ENCODE measurements around the gene VPS11. TPM values are rescaled to one million over a fixed set of nuclear protein-coding genes. Genes with fewer than 3 reads are reported as not detected.

The VPS11 gene
- total RNA-seq, result 23.1 and 25.0 TPM in 2 replicates

GRCh38 chr11:119067371-119068222 lies at the start of gene VPS11:
TSS of gene VPS11 (plus strand) at chr11:119067818. CDS start at chr11:119067824, 6 bp downstream.

GRCh38 chr11:119018074-119018938 lies 49.3 kb upstream of the VPS11 start, which contains the start of the genes RPS25 and TRAPPC4:
TSS of gene RPS25 (minus strand) at chr11:119018343. CDS start at chr11:119018284, 59 bp downstream.
TSS of gene TRAPPC4 (plus strand) at chr11:119018766. CDS start at chr11:119018796, 30 bp downstream.

GRCh38 chr11:119030329-119031047 lies 37.1 kb upstream of the VPS11 start, which contains the start of gene SLC37A4:
TSS of gene SLC37A4 (minus strand) at chr11:119030877.

GRCh38 chr11:119057000-119057769 lies 10.4 kb upstream of the VPS11 start, which contains the start of gene HYOU1:
TSS of gene HYOU1 (minus strand) at chr11:119057205. CDS start at chr11:119056160, 1,045 bp downstream.

GRCh38 chr11:119084663-119085436 lies 17.2 kb downstream of the VPS11 start, which contains the start of gene HMBS:
TSS of gene HMBS (plus strand) at chr11:119084881. CDS start at chr11:119085034, 153 bp downstream.

GRCh38 chr11:119101759-119102423 lies 34.3 kb downstream of the VPS11 start, which contains the start of gene DPAGT1:
TSS of gene DPAGT1 (minus strand) at chr11:119101853. CDS start at chr11:119101655, 198 bp downstream.

GRCh38 chr11:119106564-119107537 lies 39.2 kb downstream of the VPS11 start, which contains the start of gene C2CD2L:
TSS of gene C2CD2L (plus strand) at chr11:119107344. CDS start at chr11:119107742, 398 bp downstream.

GRCh38 chr11:119121008-119121810 lies 53.6 kb downstream of the VPS11 start, which contains the start of gene HINFP:
TSS of gene HINFP (plus strand) at chr11:119121580. CDS start at chr11:119126945, 5,365 bp downstream.

Other genes with a start within 250 kb of the VPS11 start
- not detected in 2 replicates for gene CXCR5, start 183.9 kb upstream of the VPS11 start, total RNA-seq
- 10.4 and 21.6 TPM in 2 replicates for gene BCL9L, start 141.9 kb upstream of the VPS11 start, total RNA-seq
- gene UPK2, start 111.5 kb upstream of the VPS11 start, total RNA-seq, result not detected in 2 replicates
- gene FOXR1, start 96.1 kb upstream of the VPS11 start, total RNA-seq, result not detected in 2 replicates
- gene CENATAC, start 69.7 kb upstream of the VPS11 start, total RNA-seq, result 25.0 and 28.0 TPM in 2 replicates
- gene RPS25, start 49.5 kb upstream of the VPS11 start, total RNA-seq, result 1,706 and 2,770 TPM in 2 replicates
- 52.0 TPM in 2 replicates for gene TRAPPC4, start 49.1 kb upstream of the VPS11 start, total RNA-seq
- 16.9 and 23.3 TPM in 2 replicates for gene SLC37A4, start 36.9 kb upstream of the VPS11 start, total RNA-seq
- 193 and 228 TPM in 2 replicates for gene HYOU1, start 10.6 kb upstream of the VPS11 start, total RNA-seq
- gene HMBS, start 17.1 kb downstream of the VPS11 start, total RNA-seq, result 10.9 and 12.3 TPM in 2 replicates
- gene DPAGT1, start 34.0 kb downstream of the VPS11 start, total RNA-seq, result 29.9 and 36.0 TPM in 2 replicates
- gene C2CD2L, start 39.5 kb downstream of the VPS11 start, total RNA-seq, result 4.4 and 5.5 TPM in 2 replicates
- gene HINFP, start 53.8 kb downstream of the VPS11 start, total RNA-seq, result 19.8 and 21.8 TPM in 2 replicates
- 0.13 and 0.57 TPM in 2 replicates for gene ABCG4, start 81.2 kb downstream of the VPS11 start, total RNA-seq
- gene NLRX1, start 100.9 kb downstream of the VPS11 start, total RNA-seq, result 8.5 and 13.9 TPM in 2 replicates
- gene NHERF4, start 117.7 kb downstream of the VPS11 start, total RNA-seq, result not detected in 2 replicates
- 36.7 and 46.1 TPM in 2 replicates for gene CBL, start 138.5 kb downstream of the VPS11 start, total RNA-seq
- 2,944 and 4,036 TPM in 2 replicates for gene MCAM, start 249.3 kb downstream of the VPS11 start, total RNA-seq